ENCODE data around the gene PHF14.

PHF14 gene

DNA sequence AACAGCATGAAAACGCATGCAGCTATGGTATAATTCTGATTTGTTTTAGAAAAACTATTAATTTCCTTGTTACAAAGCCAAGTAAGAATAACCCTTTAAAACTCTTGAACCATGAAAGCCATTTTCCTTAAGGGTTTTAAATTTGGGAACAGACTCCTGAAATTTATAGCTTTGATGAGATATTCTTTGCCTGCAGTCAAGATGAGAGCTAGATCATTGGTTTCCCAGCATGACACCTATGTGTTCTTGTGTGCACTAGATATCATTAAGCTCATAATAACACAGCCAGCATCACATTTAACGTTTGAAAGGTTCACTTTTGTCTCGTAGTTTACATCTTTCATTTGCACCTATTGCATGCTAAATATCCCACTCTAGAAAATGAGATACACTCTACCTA is 202.2 kb downstream of the PHF14 start:
- DNase-seq: no peak

DNA sequence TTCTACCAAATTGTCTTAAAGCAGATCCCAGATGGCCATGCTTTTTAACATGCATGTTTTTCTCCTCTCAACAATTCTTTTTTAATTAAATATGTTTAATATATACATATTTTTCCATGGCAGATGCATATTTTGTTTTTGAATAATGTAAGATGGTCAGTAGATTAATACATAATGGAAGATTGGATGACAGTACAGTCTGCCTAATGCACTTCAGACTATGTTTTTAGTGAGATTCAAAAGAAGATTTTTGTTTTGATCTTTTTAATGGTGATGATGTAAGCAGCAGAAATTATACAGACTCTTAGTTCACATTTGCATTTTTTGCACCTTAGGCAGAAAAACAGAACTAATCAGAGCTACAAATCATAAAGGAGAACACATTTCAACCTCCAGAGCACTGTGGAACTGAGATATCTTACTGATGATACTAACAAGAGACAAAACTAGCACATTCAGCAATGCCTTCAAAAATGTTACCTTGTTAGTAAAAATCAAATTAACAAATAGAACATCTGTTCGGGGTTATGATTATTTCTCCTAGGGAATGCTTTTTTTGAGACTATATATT is 203.4 kb downstream of the PHF14 start:
- no peak for DNase-seq

DNA sequence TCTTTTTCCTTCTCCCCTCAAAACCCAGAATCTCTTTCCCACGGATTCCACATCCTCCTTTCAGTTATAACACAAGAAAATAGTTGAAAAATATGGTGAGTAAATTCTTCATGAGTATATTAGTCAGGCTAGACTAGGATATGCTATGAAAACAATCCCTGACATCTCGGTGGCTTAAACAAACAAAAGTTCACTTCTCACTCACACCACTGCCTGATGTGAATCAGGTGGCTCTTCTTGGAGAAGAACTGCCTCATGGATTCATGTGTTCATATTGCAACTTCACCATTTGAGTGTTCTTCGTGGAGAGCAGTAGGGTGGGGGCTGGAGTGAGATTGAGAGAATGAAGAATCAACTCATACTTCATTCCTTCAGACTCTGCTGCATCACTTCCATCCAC is 204.1 kb downstream of the PHF14 start:
- no peak for DNase-seq

GRCh38 chr7:11181590-11181989 is 207.9 kb downstream of the PHF14 start:
- no peak for DNase-seq

GRCh38 chr7:11182736-11183135 is 209.1 kb downstream of the PHF14 start:
- no peak for DNase-seq

DNA sequence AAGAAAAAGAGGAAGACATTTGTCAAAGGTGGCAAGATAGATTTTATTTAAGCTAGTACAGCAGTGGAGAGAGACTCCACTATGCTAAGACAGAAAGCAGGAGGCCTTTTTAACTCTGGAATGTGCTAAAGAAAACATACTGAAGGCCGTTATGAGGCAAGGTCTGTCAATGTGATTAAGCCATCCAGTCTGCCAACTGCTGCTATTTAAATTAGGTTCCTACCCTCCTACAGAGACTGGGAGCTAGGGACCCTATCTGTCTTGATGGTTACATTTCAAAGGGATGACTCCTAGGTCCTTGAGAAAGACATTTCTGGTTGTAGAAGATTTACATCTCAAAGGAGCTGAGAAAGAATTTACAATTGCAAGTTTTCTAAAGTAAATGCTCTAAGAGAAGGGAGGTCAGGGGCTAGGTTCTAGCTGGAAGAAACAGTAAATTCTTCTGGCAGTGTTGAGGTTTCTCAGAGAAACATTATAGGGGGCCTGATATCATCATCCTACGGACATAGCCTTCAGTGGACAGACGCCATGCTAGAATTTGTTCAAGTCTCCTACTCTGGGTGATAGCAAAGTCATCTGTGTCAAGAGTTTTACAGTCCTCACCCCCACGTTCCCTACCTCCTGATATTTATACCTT is 211.6 kb downstream of the PHF14 start:
- DNase-seq: no peak

- no peak for DNase-seq
Measured at GRCh38 chr7:11188529-11189310, 215.0 kb downstream of the PHF14 start.

GRCh38 chr7:11191081-11191480 is 217.4 kb downstream of the PHF14 start:
- no peak for DNase-seq

DNA sequence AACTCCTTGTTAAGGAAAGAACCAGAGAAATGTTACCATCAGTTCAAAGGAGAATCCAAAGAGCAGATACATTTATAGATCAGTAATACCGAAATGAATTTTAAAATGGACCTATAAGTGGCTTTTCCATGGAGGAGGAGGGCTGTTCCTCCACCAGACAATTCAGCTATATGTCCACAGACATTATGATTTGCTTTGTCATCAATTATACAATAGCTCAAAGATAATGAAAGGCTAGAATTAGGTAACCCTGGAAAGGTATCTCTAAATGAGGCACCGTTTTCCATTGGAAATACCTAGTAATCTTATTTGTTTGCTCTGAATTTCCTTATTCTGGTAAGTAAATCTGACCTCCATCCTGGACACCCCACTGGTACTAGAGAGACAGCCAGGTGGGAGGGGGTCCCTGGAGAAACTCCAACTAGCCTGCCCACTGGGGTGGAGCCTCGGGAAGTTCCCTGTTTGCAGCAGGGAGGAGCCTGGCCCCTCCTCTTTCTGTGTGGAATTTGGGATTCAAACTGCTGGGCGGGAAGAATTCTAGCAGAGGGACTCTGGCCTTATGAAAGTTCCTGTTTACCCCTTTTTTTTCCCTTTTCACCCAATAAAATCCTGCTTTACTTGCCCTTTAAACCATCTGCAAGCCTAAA is 218.0 kb downstream of the PHF14 start:
- no peak for DNase-seq

GRCh38 chr7:11192506-11192905 is 218.8 kb downstream of the PHF14 start:
- no peak for DNase-seq

DNA sequence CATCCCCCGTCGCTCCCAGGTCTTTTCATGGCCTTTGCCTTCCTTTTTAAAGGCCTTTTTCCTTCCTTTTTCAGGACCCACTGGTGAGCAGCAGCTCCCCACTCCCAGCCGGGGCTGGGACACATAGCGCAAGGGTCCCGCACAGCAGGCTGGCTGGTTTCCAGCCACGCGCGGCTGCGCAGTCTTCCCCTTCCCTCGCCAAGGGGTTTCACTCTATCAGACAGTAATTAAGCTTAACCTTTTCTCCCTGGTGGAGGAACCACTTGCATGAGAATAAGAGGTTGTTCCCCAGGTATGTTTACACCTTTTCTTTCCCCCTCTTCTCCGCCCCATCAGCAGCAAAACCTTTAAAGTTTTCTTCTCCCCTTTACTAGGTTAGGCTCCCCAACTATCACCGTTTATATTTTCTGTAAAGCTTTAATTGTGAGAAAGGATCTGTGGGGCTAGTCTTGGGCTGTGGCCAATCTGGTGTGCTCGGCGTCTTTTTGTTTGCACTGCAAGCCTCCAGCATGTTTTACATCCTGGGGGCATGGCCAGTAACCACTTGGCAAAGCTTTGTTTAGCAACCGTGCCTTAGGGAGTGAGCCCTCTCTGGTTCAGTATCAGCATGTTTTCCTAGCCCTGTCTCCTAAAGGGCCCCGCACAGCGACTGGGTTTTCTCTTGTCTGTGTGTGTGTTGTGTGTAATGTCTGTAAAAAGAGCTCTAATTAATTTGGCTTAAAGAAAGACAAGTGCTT is 219.6 kb downstream of the PHF14 start:
- DNase-seq: no peak

GRCh38 chr7:11193888-11194287 is 220.2 kb downstream of the PHF14 start:
- no peak for DNase-seq

- DNase-seq: no peak
Measured at GRCh38 chr7:11194492-11194891, 220.8 kb downstream of the PHF14 start.

DNA sequence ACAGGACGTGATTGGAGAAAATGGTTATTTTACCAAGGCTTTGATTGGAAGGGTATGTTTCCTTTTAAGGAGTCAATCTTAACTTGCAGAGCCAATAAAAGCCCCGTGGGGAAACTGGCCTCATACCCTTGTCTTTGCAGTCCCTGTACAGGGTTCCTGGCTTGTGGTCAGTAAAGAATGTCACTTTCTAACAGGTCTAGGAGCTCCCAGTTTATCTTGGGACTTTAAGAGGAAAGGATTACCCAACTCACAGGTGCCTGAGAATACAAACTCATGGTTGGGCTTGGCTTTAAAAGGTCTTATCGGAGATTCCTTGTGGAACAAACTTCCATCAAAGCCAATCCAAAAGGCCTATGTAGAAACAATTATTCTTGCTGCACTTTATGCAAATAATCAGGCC is 221.8 kb downstream of the PHF14 start:
- DNase-seq: no peak

GRCh38 chr7:11196143-11196542 is 222.5 kb downstream of the PHF14 start:
- no peak for DNase-seq

- DNase-seq: no peak
Measured at GRCh38 chr7:11203224-11203623, 229.6 kb downstream of the PHF14 start.

GRCh38 chr7:11203683-11204082 is 230.0 kb downstream of the PHF14 start:
- DNase-seq: no peak

DNA sequence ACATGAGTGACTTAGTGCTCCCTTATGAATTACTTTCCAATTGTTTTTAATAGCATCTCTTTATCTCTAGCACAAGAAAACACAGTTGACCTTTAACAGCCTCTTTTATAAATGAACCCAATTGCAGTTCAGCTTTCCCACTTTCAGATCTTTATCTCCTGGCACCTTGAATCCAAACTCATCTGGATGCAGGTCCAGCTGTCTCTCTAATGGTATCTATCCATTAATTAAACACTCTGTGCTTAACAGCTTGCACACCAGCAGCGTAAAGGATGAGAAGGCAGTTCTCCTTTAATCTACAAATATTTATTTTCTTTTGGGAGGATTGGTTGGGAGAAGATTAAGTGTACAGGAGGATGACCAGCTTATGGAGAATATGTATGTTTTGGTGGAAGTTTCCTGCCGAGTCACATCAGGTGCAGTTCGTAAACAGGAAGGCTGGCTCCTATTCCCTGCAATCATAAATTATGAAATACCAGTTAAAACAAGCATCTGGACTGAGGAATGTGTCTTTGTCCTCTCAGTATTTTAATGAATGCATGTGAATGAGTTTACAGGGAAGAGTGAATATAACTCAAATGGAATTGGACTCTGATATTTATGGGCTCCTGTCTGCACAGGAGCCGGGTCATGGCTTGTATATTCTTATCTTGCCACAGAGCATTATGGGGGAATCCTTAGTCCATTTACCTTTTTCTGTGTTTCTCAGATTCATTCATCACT is 232.7 kb downstream of the PHF14 start:
- DNase-seq: no peak

- no peak for DNase-seq
Measured at GRCh38 chr7:11207565-11207964, 233.9 kb downstream of the PHF14 start.

GRCh38 chr7:11208883-11209465 is 235.3 kb downstream of the PHF14 start:
- DNase-seq: no peak

DNA sequence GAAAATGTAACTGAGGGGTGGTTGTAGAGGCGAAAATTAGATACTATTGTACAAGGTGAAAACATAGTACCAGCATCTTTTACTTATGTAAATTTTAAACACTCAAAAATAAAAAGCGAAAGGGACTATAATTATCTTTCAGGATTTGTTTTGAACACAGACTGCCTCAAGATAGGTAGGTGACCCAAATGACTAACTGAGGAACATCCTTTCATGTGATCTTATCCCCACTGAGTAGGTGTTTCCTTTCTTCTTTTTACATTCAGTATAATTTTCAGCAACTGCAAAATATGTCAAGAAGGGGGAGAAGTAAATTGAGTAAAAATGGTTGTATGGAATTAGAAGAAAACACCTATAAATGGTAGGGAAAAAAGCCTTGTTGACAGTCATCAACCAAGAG is 236.7 kb downstream of the PHF14 start:
- no peak for DNase-seq

Measured in CD4-positive, alpha-beta T cell treated with Interleukin-6 for 4 hours (primary cell).